ENCODE results near the gene B4GALT6. TPM values are rescaled to one million over a fixed set of nuclear protein-coding genes. Genes with fewer than 3 reads are reported as not detected.

Gene B4GALT6
- total RNA-seq, 1 experiment from 2014 or later = 22.4 TPM

GRCh38 chr18:31592506-31593157, 91.7 kb downstream of the B4GALT6 start:
- Histone ChIP-seq H3K9me3 (no peaks in the 10 kb centered on the region), H3K36me3 (ENCODE audit: control insufficient read depth, insufficient read depth, low read length) (no peaks in the 10 kb centered on the region), H3K4me1 (peaks cover 26% of the 10 kb centered on the region), H3K27me3 (replicated peaks; ENCODE audit: control insufficient read depth, insufficient read depth, low read length) (no peaks in the 10 kb centered on the region), H3K4me3 (ENCODE audit: low read depth, low read length) (no peak overlapping the region; the same call in 1 of the 2 replicates)
- POLR2A ChIA-PET = no interaction called here
- H3K9me3 Mint-ChIP-seq (ENCODE audit: unreplicated experiment) = no peaks in the 10 kb centered on the region
- no peak for DNase-seq
- CTCF ChIA-PET = no interaction called here
- no peaks in the 10 kb centered on the region for H3K27me3 Mint-ChIP-seq (ENCODE audit: insufficient read depth, unreplicated experiment)
- TF ChIP-seq, protein P1, sequence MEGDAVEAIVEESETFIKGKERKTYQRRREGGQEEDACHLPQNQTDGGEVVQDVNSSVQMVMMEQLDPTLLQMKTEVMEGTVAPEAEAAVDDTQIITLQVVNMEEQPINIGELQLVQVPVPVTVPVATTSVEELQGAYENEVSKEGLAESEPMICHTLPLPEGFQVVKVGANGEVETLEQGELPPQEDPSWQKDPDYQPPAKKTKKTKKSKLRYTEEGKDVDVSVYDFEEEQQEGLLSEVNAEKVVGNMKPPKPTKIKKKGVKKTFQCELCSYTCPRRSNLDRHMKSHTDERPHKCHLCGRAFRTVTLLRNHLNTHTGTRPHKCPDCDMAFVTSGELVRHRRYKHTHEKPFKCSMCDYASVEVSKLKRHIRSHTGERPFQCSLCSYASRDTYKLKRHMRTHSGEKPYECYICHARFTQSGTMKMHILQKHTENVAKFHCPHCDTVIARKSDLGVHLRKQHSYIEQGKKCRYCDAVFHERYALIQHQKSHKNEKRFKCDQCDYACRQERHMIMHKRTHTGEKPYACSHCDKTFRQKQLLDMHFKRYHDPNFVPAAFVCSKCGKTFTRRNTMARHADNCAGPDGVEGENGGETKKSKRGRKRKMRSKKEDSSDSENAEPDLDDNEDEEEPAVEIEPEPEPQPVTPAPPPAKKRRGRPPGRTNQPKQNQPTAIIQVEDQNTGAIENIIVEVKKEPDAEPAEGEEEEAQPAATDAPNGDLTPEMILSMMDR (IDR thresholded peaks at IDR 0.05; ENCODE audit: insufficient read depth in 1 of 2, low read depth in 1 of 2, low read length in 1 of 2, severe bottlenecking in 1 of 2, unreplicated experiment in 1 of 2) = no peak
- H3K36me3 Mint-ChIP-seq (ENCODE audit: insufficient read depth, unreplicated experiment) = peaks cover 27% of the 10 kb centered on the region
- BruUV-seq (replicated peaks) = no TSS peak
- intact Hi-C loops (cut with micrococcal nuclease; ENCODE audit: unreplicated experiment) = no loop called here
- no peak overlapping the region for H3K27ac Mint-ChIP-seq (ENCODE audit: unreplicated experiment)
- H3K4me1 Mint-ChIP-seq (ENCODE audit: low read depth, unreplicated experiment) = peaks cover 13% of the 10 kb centered on the region
- H3K4me3 Mint-ChIP-seq (ENCODE audit: unreplicated experiment) = peak overlapping the region; percentile 11

- Histone ChIP-seq H3K9me3 (no peaks in the 10 kb centered on the region), H3K4me1 (peaks cover 32% of the 10 kb centered on the region), H3K36me3 (ENCODE audit: control insufficient read depth, insufficient read depth, low read length) (no peaks in the 10 kb centered on the region), H3K27me3 (replicated peaks; ENCODE audit: control insufficient read depth, insufficient read depth, low read length) (no peaks in the 10 kb centered on the region), H3K4me3 (ENCODE audit: low read depth, low read length) (no peak within 1 kb of the TSS; the same call in 1 of the 2 replicates)
- no TSS peak for BruUV-seq (replicated peaks)
- peak; percentile 46 to 48 for DNase-seq
- POLR2A ChIA-PET = no interaction called here
- CTCF ChIA-PET = no interaction called here
- Mint-ChIP-seq H3K9me3 (ENCODE audit: unreplicated experiment) (no peaks in the 10 kb centered on the region), H3K4me1 (ENCODE audit: low read depth, unreplicated experiment) (peaks cover 9% of the 10 kb centered on the region), H3K4me3 (ENCODE audit: unreplicated experiment) (peak within 1 kb of the TSS; percentile 50), H3K27ac (ENCODE audit: unreplicated experiment) (peak within 1 kb of the TSS; percentile 48), H3K27me3 (ENCODE audit: insufficient read depth, unreplicated experiment) (no peaks in the 10 kb centered on the region), H3K36me3 (ENCODE audit: insufficient read depth, unreplicated experiment) (peaks cover 30% of the 10 kb centered on the region)
- TF ChIP-seq, protein P1 (IDR thresholded peaks at IDR 0.05; ENCODE audit: insufficient read depth in 1 of 2, low read depth in 1 of 2, low read length in 1 of 2, severe bottlenecking in 1 of 2, unreplicated experiment in 1 of 2) = no peak
- intact Hi-C loops (cut with micrococcal nuclease; ENCODE audit: unreplicated experiment) = no loop called here
These were observed 92.8 kb downstream of the B4GALT6 start, which contains the start of gene TTR for GRCh38 chr18:31591628-31592027. TTR (plus strand) TSS chr18:31591877; CDS start chr18:31591903, 26 bp downstream.

DNA sequence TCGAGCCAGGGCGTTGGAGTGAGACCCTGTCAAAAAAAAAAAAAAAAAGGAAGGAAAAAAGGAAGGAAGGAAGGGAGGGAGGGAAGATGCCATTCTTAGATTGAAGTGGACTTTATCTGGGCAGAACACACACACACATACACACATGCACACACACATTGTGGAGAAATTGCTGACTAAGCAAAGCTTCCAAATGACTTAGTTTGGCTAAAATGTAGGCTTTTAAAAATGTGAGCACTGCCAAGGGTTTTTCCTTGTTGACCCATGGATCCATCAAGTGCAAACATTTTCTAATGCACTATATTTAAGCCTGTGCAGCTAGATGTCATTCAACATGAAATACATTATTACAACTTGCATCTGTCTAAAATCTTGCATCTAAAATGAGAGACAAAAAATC, 93.3 kb downstream of the B4GALT6 start:
- H3K9me3 ChIP-seq = no peaks in the 10 kb centered on the region
- intact Hi-C loops (cut with micrococcal nuclease; ENCODE audit: unreplicated experiment) = no loop called here
- peak overlapping the region; percentile 50 for H3K4me3 Mint-ChIP-seq (ENCODE audit: unreplicated experiment)
- no peaks in the 10 kb centered on the region for H3K36me3 ChIP-seq (ENCODE audit: control insufficient read depth, insufficient read depth, low read length)
- H3K36me3 Mint-ChIP-seq (ENCODE audit: insufficient read depth, unreplicated experiment) = peaks cover 24% of the 10 kb centered on the region
- no peaks in the 10 kb centered on the region for H3K27me3 ChIP-seq (replicated peaks; ENCODE audit: control insufficient read depth, insufficient read depth, low read length)
- no peak for DNase-seq
- no peaks in the 10 kb centered on the region for H3K27me3 Mint-ChIP-seq (ENCODE audit: insufficient read depth, unreplicated experiment)
- no TSS peak for BruUV-seq (replicated peaks)
- peaks cover 37% of the 10 kb centered on the region for H3K4me1 ChIP-seq
- POLR2A ChIA-PET = no interaction called here
- H3K4me1 Mint-ChIP-seq (ENCODE audit: low read depth, unreplicated experiment) = peaks cover 9% of the 10 kb centered on the region
- no peak overlapping the region for H3K4me3 ChIP-seq (ENCODE audit: low read depth, low read length)
- no peaks in the 10 kb centered on the region for H3K9me3 Mint-ChIP-seq (ENCODE audit: unreplicated experiment)
- CTCF ChIA-PET = interaction anchor here (0.7 kb wide), 1 partner anchor 29 kb away, joined by 4 read pairs; no protein-coding TSS in a partner anchor
- peak overlapping the region; percentile 48 for H3K27ac Mint-ChIP-seq (ENCODE audit: unreplicated experiment)
- TF ChIP-seq, protein P1 (IDR thresholded peaks at IDR 0.05; ENCODE audit: insufficient read depth in 1 of 2, low read depth in 1 of 2, low read length in 1 of 2, severe bottlenecking in 1 of 2, unreplicated experiment in 1 of 2) = no peak

All from Caco-2 (cell line).